Mucosa of gallbladder (tissue), 1 donor: ENCODE results near the gene TAOK3. TPM values are rescaled to one million over a fixed set of nuclear protein-coding genes. Genes with fewer than 3 reads are reported as not detected.
"Not testable (repeated sequence)": the region's sequence is repeated elsewhere in the genome, so short reads cannot be mapped to it uniquely, and the experiment has no call there.

Experiments used
- DNase-seq: peaks from one replicate; pipeline ENCODE4 v3.0.0-alpha.2; 2020; ENCODE audit warnings: low spot score
- total RNA-seq: library from RNA; stranded (reverse); gene quantifications from one replicate; pipeline ENCODE4 v1.2.1, GENCODE V29; 2021
- donor health status: DM: no; HTN: no; CAD: no.

TAOK3 gene
- total RNA-seq, 1 donor from 2014 or later = 36.4 TPM

GRCh38 chr12:118337194-118337838 lies 35.4 kb downstream of the TAOK3 start:
- DNase-seq = no peak

- DNase-seq = no peak
Measured at GRCh38 chr12:118336123-118336522, 36.6 kb downstream of the TAOK3 start.

- no peak for DNase-seq
Measured at GRCh38 chr12:118334939-118335567, 37.7 kb downstream of the TAOK3 start.

- no peak for DNase-seq
Measured at GRCh38 chr12:118334241-118334640, 38.5 kb downstream of the TAOK3 start.

GRCh38 chr12:118332511-118332910 lies 40.2 kb downstream of the TAOK3 start:
- no peak for DNase-seq

- no peak for DNase-seq
Measured at GRCh38 chr12:118330421-118331018, 42.2 kb downstream of the TAOK3 start.

- DNase-seq = no peak
Measured at GRCh38 chr12:118328486-118329330, 44.0 kb downstream of the TAOK3 start.

- DNase-seq = no peak
Measured at GRCh38 chr12:118327391-118327790, 45.3 kb downstream of the TAOK3 start.

GRCh38 chr12:118326991-118327390 lies 45.7 kb downstream of the TAOK3 start:
- DNase-seq = no peak

- DNase-seq = no peak
Measured at GRCh38 chr12:118325081-118325480, 47.6 kb downstream of the TAOK3 start.

- no peak for DNase-seq
Measured at GRCh38 chr12:118319627-118320026, 53.1 kb downstream of the TAOK3 start.

GRCh38 chr12:118318744-118319143 lies 54.0 kb downstream of the TAOK3 start:
- DNase-seq = no peak

GRCh38 chr12:118317729-118318128 lies 55.0 kb downstream of the TAOK3 start:
- no peak for DNase-seq

GRCh38 chr12:118315821-118316220 lies 56.9 kb downstream of the TAOK3 start:
- DNase-seq = no peak

GRCh38 chr12:118312578-118312977 lies 60.1 kb downstream of the TAOK3 start:
- DNase-seq = no peak

- no peak for DNase-seq
Measured at GRCh38 chr12:118311666-118312065, 61.0 kb downstream of the TAOK3 start.

- no peak for DNase-seq
Measured at GRCh38 chr12:118310320-118310719, 62.4 kb downstream of the TAOK3 start.

GRCh38 chr12:118308006-118308405 lies 64.7 kb downstream of the TAOK3 start:
- not testable (repeated sequence) for DNase-seq

- no peak for DNase-seq
Measured at GRCh38 chr12:118307069-118307954, 65.4 kb downstream of the TAOK3 start.

- DNase-seq = no peak
Measured at GRCh38 chr12:118304093-118304492, 68.6 kb downstream of the TAOK3 start.

- DNase-seq = no peak
Measured at GRCh38 chr12:118302053-118302452, 70.7 kb downstream of the TAOK3 start.
